Astrocyte (in vitro differentiated cells and primary cell): ENCODE data around the gene PHF24. TPM values are rescaled to one million over a fixed set of nuclear protein-coding genes. Genes with fewer than 3 reads are reported as not detected.

Source experiments
- DNase-seq: peaks from one replicate; pipeline ENCODE4 v3.0.0-alpha.2; 2010; ENCODE audit warnings: low read depth
- FAIRE-seq: peaks from 2 replicates; lab custom pipeline; 2011; peaks lifted over from hg19 to GRCh38; lab: Jason Lieb, UNC
- H2AFZ ChIP-seq: 2 replicates; pipeline ENCODE4 v1.6.0; 2012; ENCODE audit warnings: low read depth, low read length, inconsistent platforms
- H3K27ac ChIP-seq: 2 replicates; pipeline ENCODE4 v1.5.1; 2011; ENCODE audit warnings: low read depth, low read length, inconsistent platforms
- H3K27me3 ChIP-seq: 2 replicates; pipeline ENCODE4 v1.6.0; 2011; ENCODE audit warnings: low read length, inconsistent platforms; ENCODE audit not compliant: insufficient read depth
- H3K36me3 ChIP-seq: 2 replicates; pipeline ENCODE4 v1.5.1; 2011; ENCODE audit warnings: low read length, inconsistent platforms; ENCODE audit not compliant: insufficient read depth
- H3K4me1 ChIP-seq: 2 replicates; pipeline ENCODE4 v1.5.1; 2011; ENCODE audit warnings: low read length, inconsistent platforms; ENCODE audit not compliant: insufficient read depth
- H3K4me2 ChIP-seq: 2 replicates; pipeline ENCODE4 v1.6.0; 2012; ENCODE audit warnings: low read length, inconsistent platforms
- H3K4me3 ChIP-seq: 2 replicates; pipeline ENCODE4 v1.5.1; 2011; ENCODE audit warnings: low read depth, mild to moderate bottlenecking, low read length, inconsistent platforms; ENCODE audit not compliant: insufficient read depth
- H3K79me2 ChIP-seq: 2 replicates; pipeline ENCODE4 v1.6.0; 2012; ENCODE audit warnings: mild to moderate bottlenecking, low read length, inconsistent platforms; ENCODE audit not compliant: insufficient read depth
- H3K9ac ChIP-seq: 2 replicates; pipeline ENCODE4 v1.6.0; 2012; ENCODE audit warnings: mild to moderate bottlenecking, low read length, inconsistent platforms
- H3K9me3 ChIP-seq: 2 replicates; pipeline ENCODE4 v1.5.1; 2012; ENCODE audit warnings: low read depth, mild to moderate bottlenecking, low read length, inconsistent platforms; ENCODE audit not compliant: insufficient read depth
- H4K20me1 ChIP-seq: 2 replicates; pipeline ENCODE4 v1.6.0; 2012; ENCODE audit warnings: low read length, inconsistent platforms; ENCODE audit not compliant: insufficient read depth
- H3K27ac Mint-ChIP-seq: one replicate; pipeline ENCODE4 v1.8.0; 2021; ENCODE audit warnings: mild to moderate bottlenecking, mixed read lengths; ENCODE audit not compliant: unreplicated experiment
- H3K27me3 Mint-ChIP-seq: one replicate; pipeline ENCODE4 v1.8.0; 2021; ENCODE audit warnings: low read depth, mixed read lengths; ENCODE audit not compliant: unreplicated experiment
- H3K36me3 Mint-ChIP-seq: one replicate; pipeline ENCODE4 v1.8.0; 2021; ENCODE audit warnings: low read depth, mixed read lengths; ENCODE audit not compliant: unreplicated experiment
- H3K4me1 Mint-ChIP-seq: one replicate; pipeline ENCODE4 v1.8.0; 2021; ENCODE audit warnings: low read depth, mixed read lengths; ENCODE audit not compliant: unreplicated experiment
- H3K4me3 Mint-ChIP-seq: one replicate; pipeline ENCODE4 v1.8.0; 2021; ENCODE audit warnings: mild to moderate bottlenecking, moderate library complexity, mixed read lengths; ENCODE audit not compliant: unreplicated experiment
- H3K9me3 Mint-ChIP-seq: one replicate; pipeline ENCODE4 v1.8.0; 2021; ENCODE audit warnings: mild to moderate bottlenecking, mixed read lengths; ENCODE audit not compliant: unreplicated experiment
- EZH2 ChIP-seq: IDR thresholded peaks from 2 replicates; pipeline ENCODE4 v1.6.1; 2012; ENCODE audit warnings: mild to moderate bottlenecking, low read length, inconsistent platforms; ENCODE audit not compliant: insufficient read depth
- total RNA-seq: library from RNA; stranded (reverse); gene quantifications from 2 replicates; pipeline ENCODE4 v1.2.1, GENCODE V29; 2021
- TF ChIP-seq, protein P1 (sequence below): IDR thresholded peaks from 2 replicates; pipeline ENCODE4 v1.5.1; 2011; ENCODE audit warnings: low read depth, mild to moderate bottlenecking, inconsistent platforms, low read length, moderate library complexity; ENCODE audit not compliant: insufficient read depth

PHF24 gene
- total RNA-seq, 1 donor from 2014 or later = 0.16 TPM

GRCh38 chr9:34961574-34962490 is 3.7 kb downstream of the PHF24 start:
- no peaks in the 10 kb centered on the region for H3K36me3 ChIP-seq
- H3K9ac ChIP-seq = no peak overlapping the region
- peaks cover 15% of the 10 kb centered on the region for H3K4me1 Mint-ChIP-seq
- FAIRE-seq (no peak), DNase-seq (peak; percentile 54)
- no peaks in the 10 kb centered on the region for H3K79me2 ChIP-seq
- H3K27ac Mint-ChIP-seq = peak overlapping the region; percentile 48
- H3K4me3 ChIP-seq = no peak overlapping the region
- H4K20me1 ChIP-seq = no peaks in the 10 kb centered on the region
- H3K4me1 ChIP-seq = peaks cover 6% of the 10 kb centered on the region
- H3K27me3 Mint-ChIP-seq = peaks cover 33% of the 10 kb centered on the region
- no peak overlapping the region for H3K27ac ChIP-seq
- peaks cover 74% of the 10 kb centered on the region for H3K27me3 ChIP-seq
- H3K9me3 ChIP-seq = no peaks in the 10 kb centered on the region
- H3K4me2 ChIP-seq = no peak overlapping the region
- no peaks in the 10 kb centered on the region for H3K36me3 Mint-ChIP-seq
- H3K9me3 Mint-ChIP-seq = peaks cover 3% of the 10 kb centered on the region
- no peak overlapping the region for H2AFZ ChIP-seq
- peak overlapping the region; percentile 35 for H3K4me3 Mint-ChIP-seq
- no peak for TF ChIP-seq EZH2
- TF ChIP-seq, protein P1, sequence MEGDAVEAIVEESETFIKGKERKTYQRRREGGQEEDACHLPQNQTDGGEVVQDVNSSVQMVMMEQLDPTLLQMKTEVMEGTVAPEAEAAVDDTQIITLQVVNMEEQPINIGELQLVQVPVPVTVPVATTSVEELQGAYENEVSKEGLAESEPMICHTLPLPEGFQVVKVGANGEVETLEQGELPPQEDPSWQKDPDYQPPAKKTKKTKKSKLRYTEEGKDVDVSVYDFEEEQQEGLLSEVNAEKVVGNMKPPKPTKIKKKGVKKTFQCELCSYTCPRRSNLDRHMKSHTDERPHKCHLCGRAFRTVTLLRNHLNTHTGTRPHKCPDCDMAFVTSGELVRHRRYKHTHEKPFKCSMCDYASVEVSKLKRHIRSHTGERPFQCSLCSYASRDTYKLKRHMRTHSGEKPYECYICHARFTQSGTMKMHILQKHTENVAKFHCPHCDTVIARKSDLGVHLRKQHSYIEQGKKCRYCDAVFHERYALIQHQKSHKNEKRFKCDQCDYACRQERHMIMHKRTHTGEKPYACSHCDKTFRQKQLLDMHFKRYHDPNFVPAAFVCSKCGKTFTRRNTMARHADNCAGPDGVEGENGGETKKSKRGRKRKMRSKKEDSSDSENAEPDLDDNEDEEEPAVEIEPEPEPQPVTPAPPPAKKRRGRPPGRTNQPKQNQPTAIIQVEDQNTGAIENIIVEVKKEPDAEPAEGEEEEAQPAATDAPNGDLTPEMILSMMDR = no peak

DNA sequence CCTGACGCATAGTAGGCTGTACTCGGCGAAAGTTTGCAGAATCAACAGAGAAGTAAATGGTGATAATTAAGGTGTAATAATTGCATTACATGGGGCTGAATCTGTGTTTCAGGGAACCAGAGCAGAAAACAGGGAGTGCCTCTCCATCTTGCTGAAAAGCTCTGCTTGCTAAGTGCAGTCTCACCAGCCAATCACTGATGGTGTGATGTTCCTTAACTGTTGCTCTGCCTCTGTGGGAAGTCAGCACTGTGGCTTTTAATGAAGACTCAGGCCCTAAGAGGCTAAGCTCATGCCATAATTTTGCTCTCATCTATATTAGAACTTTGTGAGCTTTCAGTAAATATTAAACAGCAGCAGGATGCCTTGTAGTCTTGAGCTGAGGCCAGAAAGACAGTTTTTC is 4.5 kb downstream of the PHF24 start:
- H3K27me3 Mint-ChIP-seq = peaks cover 29% of the 10 kb centered on the region
- no peak for FAIRE-seq

More for the DNA sequence above, 4.5 kb downstream of the PHF24 start:
- Mint-ChIP-seq H3K4me1 (peaks cover 15% of the 10 kb centered on the region), H3K4me3 (no peak overlapping the region), H3K27ac (no peak overlapping the region), H3K9me3 (peaks cover 3% of the 10 kb centered on the region), H3K36me3 (no peaks in the 10 kb centered on the region)
- Histone ChIP-seq H3K4me3 (no peak overlapping the region), H4K20me1 (no peaks in the 10 kb centered on the region), H3K4me1 (peaks cover 6% of the 10 kb centered on the region), H2AFZ (no peak overlapping the region), H3K9me3 (no peaks in the 10 kb centered on the region), H3K4me2 (no peak overlapping the region), H3K27me3 (peaks cover 67% of the 10 kb centered on the region), H3K36me3 (no peaks in the 10 kb centered on the region), H3K27ac (no peak overlapping the region), H3K9ac (no peak overlapping the region), H3K79me2 (no peaks in the 10 kb centered on the region)
- TF ChIP-seq, protein P1 = no peak
- TF ChIP-seq EZH2 = no peak
- no peak for DNase-seq
